SK-N-SH (cell line): ENCODE measurements around the gene ARL8A. TPM values are rescaled to one million over a fixed set of nuclear protein-coding genes. Genes with fewer than 3 reads are reported as not detected.

Experiments used
- CTCF ChIA-PET: fragments of 300-600, 350-600 bp; formaldehyde crosslinking; extraction: SDS; loops from one replicate; lab custom pipeline; 2021; lab: Yijun Ruan, JAX
- POLR2A ChIA-PET: fragments of 350-600 bp; sonication (Branson Sonifier 250); formaldehyde crosslinking; extraction: SDS; loops from one replicate; lab custom pipeline; 2020; ENCODE audit warnings: antibody characterized with exemption, inconsistent platforms; lab: Yijun Ruan, JAX
- DNase-seq: peaks from one replicate; pipeline ENCODE4 v3.0.0; 2012
- H2AFZ ChIP-seq: fragments of 200-600 bp; sonication (generic); 2 replicates; pipeline ENCODE4 v1.8.1; 2016; ENCODE audit warnings: antibody characterized with exemption, mild to moderate bottlenecking, low read depth
- H3F3A ChIP-seq: fragments of 200-600 bp; sonication (generic); replicated peaks from 2 replicates; pipeline ENCODE3; 2016; ENCODE audit warnings: antibody characterized with exemption, mild to moderate bottlenecking; ENCODE audit not compliant: insufficient read depth
- H3K27ac ChIP-seq, 2 experiments: fragments of 200-500 bp in 1 of 2; fragments of 200-600 bp in 1 of 2; sonication (Bioruptor generic) in 1 of 2; sonication (generic), shearing (Covaris generic) in 1 of 2; 2 replicates each; pipeline versions ENCODE4 v1.5.1 to v1.6.1; 2014 to 2016; ENCODE audit warnings: low read depth in 2 of 2, inconsistent platforms in 1 of 2, low read length in 1 of 2, mild to moderate bottlenecking in 1 of 2, mixed read lengths in 1 of 2
- H3K27me3 ChIP-seq: fragments of 200-600 bp; sonication (generic), shearing (Covaris generic); 2 replicates; pipeline ENCODE4 v1.6.1; 2016; ENCODE audit warnings: mixed run types; ENCODE audit not compliant: insufficient read depth
- H3K36me3 ChIP-seq, 2 experiments: fragments of 200-500 bp in 1 of 2; fragments of 200-600 bp in 1 of 2; sonication (Bioruptor generic) in 1 of 2; sonication (generic) in 1 of 2; replicated peaks in 1 of 2; 2 replicates each; pipeline versions ENCODE3 to v1.5.1; 2014 to 2016; ENCODE audit warnings: low read length in 1 of 2, mild to moderate bottlenecking in 1 of 2; ENCODE audit not compliant: insufficient read depth in 2 of 2, control insufficient read depth in 1 of 2
- H3K4me1 ChIP-seq, 2 experiments: fragments of 200-500 bp in 1 of 2; fragments of 200-600 bp in 1 of 2; sonication (Bioruptor generic) in 1 of 2; sonication (generic), shearing (Covaris generic) in 1 of 2; 2 replicates each; pipeline versions ENCODE4 v1.5.1 to v1.6.1; 2014 to 2016; ENCODE audit warnings: low read depth in 1 of 2, low read length in 1 of 2, mixed run types in 1 of 2; ENCODE audit not compliant: insufficient read depth in 2 of 2, control insufficient read depth in 1 of 2
- H3K4me2 ChIP-seq: fragments of 200-600 bp; sonication (generic), shearing (Covaris generic); 2 replicates; pipeline ENCODE4 v1.6.1; 2017; ENCODE audit warnings: mixed run types
- H3K4me3 ChIP-seq, 2 experiments: fragments of 200-500 bp in 1 of 2; fragments of 200-600 bp in 1 of 2; sonication (Bioruptor generic) in 1 of 2; sonication (generic), shearing (Covaris generic) in 1 of 2; 2 replicates each; pipeline versions ENCODE4 v1.5.1 to v1.8.1; 2014 to 2016; ENCODE audit warnings: low read depth in 2 of 2, inconsistent platforms in 1 of 2, low read length in 1 of 2, mild to moderate bottlenecking in 1 of 2, mixed read lengths in 1 of 2, moderate library complexity in 1 of 2
- H3K79me2 ChIP-seq: fragments of 200-600 bp; sonication (generic); 2 replicates; pipeline ENCODE4 v1.8.1; 2017; ENCODE audit warnings: mild to moderate bottlenecking; ENCODE audit not compliant: insufficient read depth
- H3K9ac ChIP-seq: fragments of 200-600 bp; sonication (generic); 2 replicates; pipeline ENCODE4 v1.6.1; 2017; ENCODE audit warnings: mixed run types
- H3K9me2 ChIP-seq: fragments of 200-600 bp; sonication (generic); 2 replicates; pipeline ENCODE4 v1.6.1; 2017; ENCODE audit warnings: mixed run types
- H3K9me3 ChIP-seq: fragments of 200-600 bp; sonication (generic); 2 replicates; pipeline ENCODE4 v1.6.1; 2017; ENCODE audit warnings: mixed run types, mild to moderate bottlenecking, moderate library complexity
- H4K20me1 ChIP-seq: fragments of 200-600 bp; sonication (generic); 2 replicates; pipeline ENCODE4 v1.6.1; 2017; ENCODE audit warnings: mild to moderate bottlenecking, mixed run types; ENCODE audit not compliant: insufficient read depth
- CHD2 ChIP-seq: fragments of 150-350 bp; IDR thresholded peaks from 2 replicates; pipeline ENCODE4 v1.6.1; 2018; ENCODE audit warnings: low read length; ENCODE audit not compliant: partially characterized antibody
- CTCF ChIP-seq: fragments of 200-600 bp; sonication (generic); IDR thresholded peaks from 2 replicates; pipeline ENCODE4 v1.6.1; 2017; ENCODE audit warnings: antibody characterized with exemption, mild to moderate bottlenecking, moderate library complexity
- ELF1 ChIP-seq: IDR thresholded peaks from 2 replicates; pipeline ENCODE4 v1.4.0; 2012
- EP300 ChIP-seq, 2 experiments: IDR thresholded peaks; 2 replicates each; pipeline versions ENCODE4 v1.4.0 to v1.6.1; 2012; ENCODE audit warnings: borderline replicate concordance in 1 of 2, low read depth in 1 of 2, low read length in 1 of 2
- EZH2phosphoT487 ChIP-seq: fragments of 200-600 bp; sonication (generic); IDR thresholded peaks from 2 replicates; pipeline ENCODE4 v1.6.1; 2017; ENCODE audit warnings: low read depth, mixed run types, mild to moderate bottlenecking, antibody characterized with exemption, moderate library complexity, borderline replicate concordance
- FOXJ3 ChIP-seq: sonication (generic); formaldehyde crosslinking; IDR thresholded peaks from 2 replicates; pipeline ENCODE4 v1.5.1; 2020; ENCODE audit warnings: mild to moderate bottlenecking, missing genetic modification reagents
- JUND ChIP-seq: IDR thresholded peaks from 2 replicates; pipeline ENCODE4 v1.4.0; 2012
- MAX ChIP-seq: IDR thresholded peaks from 2 replicates; pipeline ENCODE4 v1.4.0; 2012; ENCODE audit warnings: low read depth
- NFIC ChIP-seq: IDR thresholded peaks from 2 replicates; pipeline ENCODE4 v1.4.0; 2012; ENCODE audit warnings: borderline replicate concordance
- POLR2AphosphoS5 ChIP-seq: IDR thresholded peaks from 2 replicates; pipeline ENCODE4 v1.6.1; 2012; ENCODE audit warnings: low read depth, low read length
- RAD21 ChIP-seq: IDR thresholded peaks from 2 replicates; pipeline ENCODE4 v1.6.1; 2012; ENCODE audit warnings: mild to moderate bottlenecking, low read length
- SIN3A ChIP-seq: IDR thresholded peaks from 2 replicates; pipeline ENCODE4 v1.6.1; 2012; ENCODE audit warnings: low read depth, mild to moderate bottlenecking, low read length, moderate library complexity, borderline replicate concordance
- SMC3 ChIP-seq: IDR thresholded peaks from 2 replicates; pipeline ENCODE4 v1.6.1; 2012; ENCODE audit warnings: low read depth, low read length, improper control_type of control experiment
- TEAD4 ChIP-seq: IDR thresholded peaks from 2 replicates; pipeline ENCODE4 v1.4.0; 2012; ENCODE audit warnings: mild to moderate bottlenecking, borderline replicate concordance; ENCODE audit not compliant: insufficient read depth
- USF1 ChIP-seq: IDR thresholded peaks from 2 replicates; pipeline ENCODE4 v1.4.0; 2012; ENCODE audit warnings: low read depth, borderline replicate concordance
- USF2 ChIP-seq: fragments of 150-350 bp; IDR thresholded peaks from 2 replicates; pipeline ENCODE4 v1.6.1; 2017; ENCODE audit warnings: antibody characterized with exemption, low read length, low read depth, borderline replicate concordance
- YY1 ChIP-seq: IDR thresholded peaks from 2 replicates; pipeline ENCODE4 v1.4.0; 2012; ENCODE audit warnings: low read depth, mild to moderate bottlenecking
- WGBS: methylation state at CpG from one replicate; pipeline ENCODE4 v1.1.6; 2017; ENCODE audit warnings: low lambda C conversion rate; 5-methylcytosine and 5-hydroxymethylcytosine counted together
- polyA plus RNA-seq, 3 experiments: library from polyadenylated mRNA; depleted of rRNA; stranded (reverse); fragments of >200 nt; gene quantifications; 2 replicates each; pipeline ENCODE4 v1.2.3, GENCODE V29; 2012

Gene ARL8A
- polyA plus RNA-seq, 1 of the 3 experiments (the other 2 are of a cell fraction) = 66.9 TPM

- Histone ChIP-seq H3K36me3 (no peaks in the 10 kb centered on the region), H3K27ac (peak overlapping the region in 1 of 2 experiments; percentile 77; a peak in 2 of 4 replicates), H4K20me1 (no peaks in the 10 kb centered on the region), H3K9me2 (no peaks in the 10 kb centered on the region), H3K9me3 (no peaks in the 10 kb centered on the region), H3K9ac (no peak overlapping the region), H3K4me3 (no peak overlapping the region), H3K79me2 (no peaks in the 10 kb centered on the region), H3K27me3 (no peaks in the 10 kb centered on the region), H3K4me1 (peaks cover 9 to 20% of the 10 kb centered on the region in 2 experiments; a peak in 1 of 4 replicates), H2AFZ (no peak overlapping the region), H3K4me2 (no peak overlapping the region), H3F3A (peaks cover 9% of the 10 kb centered on the region)
- WGBS = 88% methylated on average over 7 of the region's 10 CpGs
- ChIA-PET POLR2A (interaction anchor here (0.6 kb wide), 1 partner anchor 9 kb away, joined by 3 read pairs; no protein-coding TSS in a partner anchor), CTCF (interaction anchor here (0.6 to 3.2 kb wide), 20 partner anchors 7 to 361 kb away, joined by 3 to 20 read pairs (median 6); partner anchors contain the start of gene LGR6)
- no peak for DNase-seq
- TF ChIP-seq CHD2 (no peak), MAX (no peak)
Measured at GRCh38 chr1:202154148-202154765, 9.7 kb upstream of the ARL8A start.

- no peaks in the 10 kb centered on the region for H3K9me2 ChIP-seq
- ChIA-PET POLR2A (no interaction called here), CTCF (interaction anchor here (0.7 to 2.7 kb wide), 4 partner anchors 18 to 258 kb away, joined by 3 to 20 read pairs (median 6); no protein-coding TSS in a partner anchor)
- H3K36me3 ChIP-seq = no peaks in the 10 kb centered on the region
- no peak overlapping the region for H3K9ac ChIP-seq
- H3K4me1 ChIP-seq = peaks cover 9 to 19% of the 10 kb centered on the region in 2 experiments; a peak in 1 of 4 replicates
- H3K27me3 ChIP-seq = no peaks in the 10 kb centered on the region
- no peaks in the 10 kb centered on the region for H3K79me2 ChIP-seq
- no peak overlapping the region for H3K4me2 ChIP-seq
- DNase-seq = no peak
- WGBS = 93% methylated on average over 4 of the region's 4 CpGs
- no peaks in the 10 kb centered on the region for H3K9me3 ChIP-seq
- H4K20me1 ChIP-seq = no peaks in the 10 kb centered on the region
- no peak overlapping the region for H3K27ac ChIP-seq
- peaks cover 13% of the 10 kb centered on the region for H3F3A ChIP-seq
- H3K4me3 ChIP-seq = no peak overlapping the region
- no peak overlapping the region for H2AFZ ChIP-seq
- TF ChIP-seq CTCF (no peak), USF2 (no peak), YY1 (no peak), RAD21 (no peak)
Measured at GRCh38 chr1:202153284-202153683, 8.7 kb upstream of the ARL8A start.

- DNase-seq = no peak
- Histone ChIP-seq H3K9ac (no peak overlapping the region), H3K4me1 (peaks cover 9 to 19% of the 10 kb centered on the region in 2 experiments; a peak in 1 of 4 replicates), H3K9me3 (no peaks in the 10 kb centered on the region), H3K4me2 (no peak overlapping the region), H3K4me3 (no peak overlapping the region), H3K27ac (no peak overlapping the region), H3F3A (peaks cover 13% of the 10 kb centered on the region), H4K20me1 (no peaks in the 10 kb centered on the region), H3K9me2 (no peaks in the 10 kb centered on the region), H2AFZ (no peak overlapping the region), H3K79me2 (no peaks in the 10 kb centered on the region), H3K27me3 (no peaks in the 10 kb centered on the region), H3K36me3 (no peaks in the 10 kb centered on the region)
- WGBS = 95% methylated on average over 6 of the region's 10 CpGs
- CTCF ChIA-PET = interaction anchor here (0.6 to 1.9 kb wide), 4 partner anchors 17 to 153 kb away, joined by 3 to 6 read pairs (median 3); no protein-coding TSS in a partner anchor
- POLR2A ChIA-PET = no interaction called here
- TF ChIP-seq EZH2phosphoT487 = no peak
- no peak for TF ChIP-seq SIN3A
- TF ChIP-seq TEAD4 = no peak
- no peak for TF ChIP-seq SMC3
- no peak for TF ChIP-seq NFIC
- no peak for TF ChIP-seq FOXJ3 (CRISPR knock-in tag)
- no peak for TF ChIP-seq EP300 (IDR thresholded peaks at IDR 0.05; ENCODE audit: borderline replicate concordance in 1 of 2, low read depth in 1 of 2, low read length in 1 of 2)
- no peak for TF ChIP-seq ELF1
- no peak for TF ChIP-seq YY1
- TF ChIP-seq USF1 = no peak
- TF ChIP-seq JUND = no peak
- TF ChIP-seq POLR2AphosphoS5 = no peak
Measured at GRCh38 chr1:202152399-202152798, 7.9 kb upstream of the ARL8A start.
